Heart left ventricle (tissue), 13 donors: ENCODE results near the gene SLC38A7.

ENCODE experiments used
- CTCF ChIP-seq, 12 donors: fragments of 200-600 bp; sonication (generic) in 4 of 12; IDR thresholded peaks; one replicate each; pipeline versions ENCODE4 v1.5.0 to v1.8.0; 2018 to 2022; ENCODE audit warnings: antibody characterized with exemption in 12 of 12, mild to moderate bottlenecking in 5 of 12
- POLR2A ChIP-seq, 2 donors: fragments of 450-650 bp; IDR thresholded peaks; one replicate each; pipeline ENCODE4 v1.6.1; 2017; ENCODE audit warnings: antibody characterized with exemption in 2 of 2, mild to moderate bottlenecking in 2 of 2, moderate library complexity in 2 of 2
- donor health status: ischemic (EF 13 %, LVEDD 7.1; RV severe dilation, severe dysfunction).
- donor health status: DM: no; HTN: yes; CAD: no.
- donor health status: DM: no; HTN: no; CAD: no.
- donor health status: ischemic (EF 25% LVEDD 6.9; RV normal size, moderate dysfunction).
- donor health status: ischemic (EF 25% LVEDD 5.7; RV mildly dilated, moderate dysfunction).
- donor health status: ischemic (EF 35%, LVEDD 5.7; RV mildly dilated, moderate dysfunction).
- donor health status: nonischemic (EF 11% LVEDD 7.7; RV severe dilation, severe dysfunction).
- donor health status: DM: yes; HTN: yes; CAD: no.
- donor health status: PGD.
- donor health status: ischemic (EF 29% LVEDD 5.4; RV normal size, mild dysfunction).
- donor health status: nonischemic (EF 23%, LVEDD 6.1; RV moderate dilation, normal function).

- TF ChIP-seq CTCF (IDR thresholded peaks at IDR 0.05), result no peak
- no peak for TF ChIP-seq POLR2A (IDR thresholded peaks at IDR 0.05)
Measured at GRCh38 chr16:58644765-58645487, 39.6 kb downstream of the SLC38A7 start.
